Prostate gland (tissue), 2 donors: Measurements from ENCODE around the gene ABHD11. TPM values are rescaled to one million over a fixed set of nuclear protein-coding genes. Genes with fewer than 3 reads are reported as not detected.

ENCODE experiments used
- DNase-seq: peaks from one replicate; pipeline ENCODE4 v3.0.0-alpha.2; 2019; ENCODE audit warnings: low spot score
- H3K27ac ChIP-seq, 2 donors: fragments of 200-600 bp; sonication (generic); 2 replicates each; pipeline ENCODE4 v1.5.1; 2017 to 2019
- H3K27me3 ChIP-seq: fragments of 200-600 bp; sonication (generic); replicated peaks from 2 replicates; pipeline ENCODE4 v1.5.1; 2019; ENCODE audit not compliant: insufficient read depth
- H3K36me3 ChIP-seq, 2 donors: fragments of 200-600 bp; sonication (generic); 1 replicate in 1 of 2; 2 replicates in 1 of 2; pipeline versions ENCODE4 v1.5.1 to v1.8.1; 2017 to 2019
- H3K4me1 ChIP-seq: fragments of 200-600 bp; sonication (generic); replicated peaks from 2 replicates; pipeline ENCODE4 v1.5.1; 2019
- H3K4me3 ChIP-seq, 2 donors: fragments of 200-600 bp; sonication (generic); 2 replicates each; pipeline ENCODE4 v1.5.1; 2017 to 2019
- H3K9me3 ChIP-seq: fragments of 200-600 bp; sonication (generic); 2 replicates; pipeline ENCODE4 v1.5.1; 2017
- POLR2A ChIP-seq: fragments of 450-650 bp; IDR thresholded peaks from one replicate; pipeline ENCODE4 v1.6.1; 2016; ENCODE audit warnings: antibody characterized with exemption, mild to moderate bottlenecking
- POLR2AphosphoS5 ChIP-seq: sonication (generic); formaldehyde crosslinking; IDR thresholded peaks from one replicate; pipeline ENCODE4 v1.6.1; 2017; ENCODE audit warnings: antibody characterized with exemption
- WGBS: methylation state at CpG from one replicate; pipeline ENCODE4 v1.1.5; 2018; 5-methylcytosine and 5-hydroxymethylcytosine counted together
- intact Hi-C: fragments of 100-400 bp; cut with DNase I; formaldehyde crosslinking; loops from one replicate; pipeline ENCODE4 v1.14.2; 2022
- total RNA-seq, 2 donors: library from RNA; depleted of rRNA; stranded (reverse); fragments of >200 nt; gene quantifications; one replicate each; pipeline ENCODE4 v1.1.0, GENCODE V29; 2016
- TF ChIP-seq, protein P1 (sequence below), 4 experiments: fragments of 200-600 bp in 2 of 4; fragments of 450-650 bp in 2 of 4; sonication (generic) in 2 of 4; IDR thresholded peaks; 1 replicate in 3 of 4; 2 replicates in 1 of 4; pipeline ENCODE4 v1.5.1; 2016 to 2019; ENCODE audit warnings: antibody characterized with exemption in 4 of 4, mild to moderate bottlenecking in 2 of 4, moderate library complexity in 2 of 4

ABHD11 gene
- total RNA-seq, 2 donors from 2014 or later: 55.2 to 87.8 TPM

DNA sequence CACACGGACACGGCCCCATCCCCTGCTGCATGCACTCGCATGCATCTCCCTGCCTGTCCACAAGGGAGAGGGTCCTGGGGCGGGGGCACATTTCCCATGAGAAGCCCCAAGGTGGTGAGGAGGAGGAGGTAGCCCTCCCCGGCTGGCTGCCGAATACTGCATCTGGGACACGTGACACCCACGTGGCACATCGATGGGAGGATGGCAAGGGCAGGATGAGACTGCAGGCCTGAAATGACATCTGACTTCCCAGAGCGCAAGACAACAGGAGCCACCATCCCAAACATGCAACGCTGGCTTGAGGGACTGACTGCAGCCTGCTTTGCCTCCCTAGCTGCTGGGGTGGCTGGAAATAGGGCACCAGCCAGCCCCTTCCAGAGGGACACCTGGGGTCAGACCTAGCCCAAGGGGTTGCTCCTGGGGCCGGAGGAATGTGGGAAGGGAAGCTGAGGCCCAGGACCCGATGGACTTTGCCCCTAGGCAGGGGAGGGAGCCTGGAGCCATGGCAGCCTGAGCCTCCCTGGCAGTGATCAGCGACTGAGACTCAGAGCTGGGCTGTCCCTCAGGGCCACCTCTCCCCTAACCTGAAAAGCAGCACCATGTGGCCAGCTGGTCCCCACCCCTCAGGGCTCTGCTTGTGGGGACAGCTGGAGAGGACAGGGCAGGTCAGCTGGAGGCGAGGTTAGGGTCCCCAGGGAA lies 39.1 kb downstream of the ABHD11 start:
- WGBS: 82% methylated on average over 15 of the region's 15 CpGs
- H3K36me3 ChIP-seq: no peaks in the 10 kb centered on the region
- TF ChIP-seq, protein P1, sequence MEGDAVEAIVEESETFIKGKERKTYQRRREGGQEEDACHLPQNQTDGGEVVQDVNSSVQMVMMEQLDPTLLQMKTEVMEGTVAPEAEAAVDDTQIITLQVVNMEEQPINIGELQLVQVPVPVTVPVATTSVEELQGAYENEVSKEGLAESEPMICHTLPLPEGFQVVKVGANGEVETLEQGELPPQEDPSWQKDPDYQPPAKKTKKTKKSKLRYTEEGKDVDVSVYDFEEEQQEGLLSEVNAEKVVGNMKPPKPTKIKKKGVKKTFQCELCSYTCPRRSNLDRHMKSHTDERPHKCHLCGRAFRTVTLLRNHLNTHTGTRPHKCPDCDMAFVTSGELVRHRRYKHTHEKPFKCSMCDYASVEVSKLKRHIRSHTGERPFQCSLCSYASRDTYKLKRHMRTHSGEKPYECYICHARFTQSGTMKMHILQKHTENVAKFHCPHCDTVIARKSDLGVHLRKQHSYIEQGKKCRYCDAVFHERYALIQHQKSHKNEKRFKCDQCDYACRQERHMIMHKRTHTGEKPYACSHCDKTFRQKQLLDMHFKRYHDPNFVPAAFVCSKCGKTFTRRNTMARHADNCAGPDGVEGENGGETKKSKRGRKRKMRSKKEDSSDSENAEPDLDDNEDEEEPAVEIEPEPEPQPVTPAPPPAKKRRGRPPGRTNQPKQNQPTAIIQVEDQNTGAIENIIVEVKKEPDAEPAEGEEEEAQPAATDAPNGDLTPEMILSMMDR (IDR thresholded peaks at IDR 0.05): no peak
- TF ChIP-seq POLR2A (no peak), POLR2AphosphoS5 (no peak)

DNA sequence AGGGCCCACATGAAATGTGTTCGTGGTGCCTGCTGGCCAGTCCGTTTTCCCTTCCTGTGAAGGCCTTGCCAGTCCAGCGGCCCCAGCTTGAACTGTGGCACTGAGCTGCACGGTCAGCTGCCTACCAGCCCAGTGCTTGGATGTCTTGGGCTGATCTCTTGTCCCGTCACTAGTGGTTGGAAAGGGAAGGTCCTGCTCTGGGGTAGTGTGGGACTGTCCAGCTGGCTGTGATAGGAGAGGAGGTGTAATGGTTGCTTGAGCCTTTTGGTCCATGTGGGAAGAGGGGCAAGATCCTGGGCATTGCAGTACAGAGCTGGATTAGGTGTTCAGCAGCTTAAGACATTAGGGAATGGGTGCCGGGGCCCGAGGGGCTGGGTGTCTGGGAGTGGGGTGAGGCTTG lies 40.2 kb downstream of the ABHD11 start:
- no peaks in the 10 kb centered on the region for H3K9me3 ChIP-seq
- no peak overlapping the region for H3K27ac ChIP-seq
- no peak overlapping the region for H3K4me3 ChIP-seq
- H3K36me3 ChIP-seq: peaks cover 7 to 8% of the 10 kb centered on the region in 2 donors
- 72% methylated on average over 6 of the region's 7 CpGs for WGBS
- H3K4me1 ChIP-seq: no peaks in the 10 kb centered on the region
- TF ChIP-seq POLR2AphosphoS5 (no peak), POLR2A (no peak)
- TF ChIP-seq, protein P1 (IDR thresholded peaks at IDR 0.05): no peak
- no peaks in the 10 kb centered on the region for H3K27me3 ChIP-seq
- no peak for DNase-seq
- intact Hi-C loops: no loop called here

More for the DNA sequence above, 39.1 kb downstream of the ABHD11 start:
- Histone ChIP-seq H3K4me1 (peaks cover 1% of the 10 kb centered on the region), H3K9me3 (no peaks in the 10 kb centered on the region), H3K27me3 (no peaks in the 10 kb centered on the region), H3K27ac (no peak overlapping the region), H3K4me3 (no peak overlapping the region)
- intact Hi-C loops: no loop called here
- DNase-seq: no peak

DNA sequence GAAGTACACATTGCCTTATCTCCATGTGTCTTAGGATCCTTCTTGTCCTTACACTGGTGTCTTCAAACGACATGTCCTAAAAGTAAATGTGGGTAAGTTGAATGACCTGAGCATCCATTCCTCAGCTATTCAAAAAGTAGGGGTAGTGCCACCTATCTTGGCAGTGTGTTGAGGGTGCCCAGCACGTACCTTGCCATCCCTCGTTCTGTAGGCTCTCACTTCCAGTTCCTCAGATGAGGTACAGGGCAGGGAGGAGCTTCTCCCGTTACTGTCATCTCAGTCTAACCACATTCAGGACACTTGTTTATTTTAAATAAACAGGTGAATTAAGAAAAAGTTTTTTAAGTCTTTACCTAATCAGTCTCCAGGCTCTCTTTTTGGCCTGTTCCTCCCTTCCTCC lies 42.2 kb downstream of the ABHD11 start:
- intact Hi-C loops: no loop called here

DNA sequence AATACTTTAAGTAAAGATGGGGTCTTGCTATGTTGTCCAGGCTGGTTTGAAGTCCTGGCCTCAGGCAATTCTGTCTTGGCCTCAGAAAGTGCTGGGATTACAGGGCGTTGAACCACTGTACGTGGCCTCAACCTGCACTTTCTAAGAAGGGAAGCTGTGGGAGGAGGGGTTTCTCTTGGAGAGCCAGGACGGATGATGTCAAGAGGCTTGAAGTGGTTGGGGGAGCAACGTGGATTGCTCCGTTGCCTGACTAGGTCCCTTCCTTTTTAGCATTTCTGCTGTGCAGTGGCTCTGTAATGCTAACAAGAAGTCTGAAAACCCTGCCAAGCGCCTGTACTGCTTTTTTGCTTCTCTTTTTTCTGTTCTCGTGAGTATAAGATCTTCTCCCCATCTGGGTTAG lies 48.0 kb downstream of the ABHD11 start:
- no peaks in the 10 kb centered on the region for H3K4me1 ChIP-seq
- no peak for DNase-seq
- TF ChIP-seq POLR2A: no peak
- TF ChIP-seq, protein P1 (IDR thresholded peaks at IDR 0.05): no peak
- no peak for TF ChIP-seq POLR2AphosphoS5
- H3K4me3 ChIP-seq: no peak overlapping the region
- intact Hi-C loops: no loop called here
- 89% methylated on average over 7 of the region's 7 CpGs for WGBS
- H3K9me3 ChIP-seq: no peaks in the 10 kb centered on the region
- H3K27ac ChIP-seq: no peak overlapping the region
- H3K36me3 ChIP-seq: peaks cover 10 to 15% of the 10 kb centered on the region in 2 donors
- H3K27me3 ChIP-seq: no peaks in the 10 kb centered on the region

More for the DNA sequence above, 42.2 kb downstream of the ABHD11 start:
- TF ChIP-seq POLR2A (no peak), POLR2AphosphoS5 (no peak)
- TF ChIP-seq, protein P1 (IDR thresholded peaks at IDR 0.05): no peak
- Histone ChIP-seq H3K4me3 (no peak overlapping the region), H3K36me3 (peaks cover 9 to 10% of the 10 kb centered on the region in 2 donors), H3K27me3 (no peaks in the 10 kb centered on the region), H3K9me3 (no peaks in the 10 kb centered on the region), H3K4me1 (no peaks in the 10 kb centered on the region), H3K27ac (no peak overlapping the region)
- WGBS: 84% methylated on average over 4 of the region's 4 CpGs
- no peak for DNase-seq

DNA sequence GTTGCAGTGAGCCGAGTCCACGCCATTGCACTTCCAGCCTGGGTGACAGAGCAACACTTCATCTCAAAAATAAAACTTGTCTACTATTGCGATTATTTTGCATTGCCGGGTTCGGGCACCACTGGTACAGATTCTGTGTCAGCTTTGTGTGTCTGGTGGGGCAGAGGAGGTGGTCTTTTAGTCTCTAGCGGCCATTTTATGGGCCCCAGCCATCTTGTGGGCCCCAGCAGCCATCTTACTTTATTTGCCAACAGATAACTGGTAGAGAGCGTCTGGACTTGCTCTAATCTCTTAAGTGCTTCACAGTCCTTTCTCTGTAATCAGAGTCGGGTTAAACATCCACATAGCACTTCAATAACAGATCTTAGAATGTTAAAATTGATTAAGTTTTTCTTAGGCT lies 50.3 kb downstream of the ABHD11 start:
- H3K9me3 ChIP-seq: no peaks in the 10 kb centered on the region
- peaks cover 2 to 5% of the 10 kb centered on the region in 2 donors for H3K36me3 ChIP-seq
- H3K27ac ChIP-seq: no peak overlapping the region
- 93% methylated on average over 8 of the region's 8 CpGs for WGBS
- no peak for DNase-seq
- TF ChIP-seq, protein P1 (IDR thresholded peaks at IDR 0.05): no peak
- TF ChIP-seq POLR2AphosphoS5 (no peak), POLR2A (no peak)
- no peak overlapping the region for H3K4me3 ChIP-seq
- intact Hi-C loops: no loop called here
- H3K4me1 ChIP-seq: no peaks in the 10 kb centered on the region
- no peaks in the 10 kb centered on the region for H3K27me3 ChIP-seq
